Body of pancreas (tissue), 4 donors: Measurements from ENCODE around the gene GSE1.

Source experiments
- POLR2A ChIP-seq, 3 donors: fragments of 450-650 bp; IDR thresholded peaks; one replicate each; pipeline ENCODE4 v1.6.1; 2016; ENCODE audit warnings: antibody characterized with exemption in 3 of 3, mild to moderate bottlenecking in 2 of 3
- TF ChIP-seq, protein P1 (sequence below), 7 experiments: fragments of 450-650 bp in 4 of 7; fragments of 200-600 bp in 3 of 7; sonication (generic) in 3 of 7; IDR thresholded peaks; one replicate each; pipeline ENCODE4 v1.5.1; 2016 to 2019; ENCODE audit warnings: antibody characterized with exemption in 7 of 7

DNA sequence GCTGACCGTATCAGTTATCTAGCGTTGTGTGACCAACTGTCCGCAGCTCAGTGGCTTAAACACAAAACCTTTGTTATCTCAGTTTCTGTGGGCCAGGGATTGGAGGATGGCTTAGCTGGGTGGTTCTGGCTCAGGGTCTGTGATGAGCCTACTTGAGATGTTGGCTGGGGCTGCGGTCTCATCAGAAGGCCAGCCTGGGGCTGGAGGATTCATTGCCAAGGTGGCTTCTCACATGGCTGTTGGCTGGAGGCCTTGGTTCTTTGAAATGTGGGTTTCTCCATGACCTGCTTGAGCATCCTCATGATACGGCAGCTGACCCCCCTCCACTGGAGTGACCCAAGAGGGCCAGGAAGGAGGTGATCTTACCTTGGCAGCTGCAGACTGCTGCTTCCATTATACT lies 16.7 kb downstream of the GSE1 start:
- TF ChIP-seq, protein P1, sequence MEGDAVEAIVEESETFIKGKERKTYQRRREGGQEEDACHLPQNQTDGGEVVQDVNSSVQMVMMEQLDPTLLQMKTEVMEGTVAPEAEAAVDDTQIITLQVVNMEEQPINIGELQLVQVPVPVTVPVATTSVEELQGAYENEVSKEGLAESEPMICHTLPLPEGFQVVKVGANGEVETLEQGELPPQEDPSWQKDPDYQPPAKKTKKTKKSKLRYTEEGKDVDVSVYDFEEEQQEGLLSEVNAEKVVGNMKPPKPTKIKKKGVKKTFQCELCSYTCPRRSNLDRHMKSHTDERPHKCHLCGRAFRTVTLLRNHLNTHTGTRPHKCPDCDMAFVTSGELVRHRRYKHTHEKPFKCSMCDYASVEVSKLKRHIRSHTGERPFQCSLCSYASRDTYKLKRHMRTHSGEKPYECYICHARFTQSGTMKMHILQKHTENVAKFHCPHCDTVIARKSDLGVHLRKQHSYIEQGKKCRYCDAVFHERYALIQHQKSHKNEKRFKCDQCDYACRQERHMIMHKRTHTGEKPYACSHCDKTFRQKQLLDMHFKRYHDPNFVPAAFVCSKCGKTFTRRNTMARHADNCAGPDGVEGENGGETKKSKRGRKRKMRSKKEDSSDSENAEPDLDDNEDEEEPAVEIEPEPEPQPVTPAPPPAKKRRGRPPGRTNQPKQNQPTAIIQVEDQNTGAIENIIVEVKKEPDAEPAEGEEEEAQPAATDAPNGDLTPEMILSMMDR (IDR thresholded peaks at IDR 0.05): no peak
- no peak for TF ChIP-seq POLR2A (IDR thresholded peaks at IDR 0.05)
